ENCODE data around the gene CDCA3.

DNA sequence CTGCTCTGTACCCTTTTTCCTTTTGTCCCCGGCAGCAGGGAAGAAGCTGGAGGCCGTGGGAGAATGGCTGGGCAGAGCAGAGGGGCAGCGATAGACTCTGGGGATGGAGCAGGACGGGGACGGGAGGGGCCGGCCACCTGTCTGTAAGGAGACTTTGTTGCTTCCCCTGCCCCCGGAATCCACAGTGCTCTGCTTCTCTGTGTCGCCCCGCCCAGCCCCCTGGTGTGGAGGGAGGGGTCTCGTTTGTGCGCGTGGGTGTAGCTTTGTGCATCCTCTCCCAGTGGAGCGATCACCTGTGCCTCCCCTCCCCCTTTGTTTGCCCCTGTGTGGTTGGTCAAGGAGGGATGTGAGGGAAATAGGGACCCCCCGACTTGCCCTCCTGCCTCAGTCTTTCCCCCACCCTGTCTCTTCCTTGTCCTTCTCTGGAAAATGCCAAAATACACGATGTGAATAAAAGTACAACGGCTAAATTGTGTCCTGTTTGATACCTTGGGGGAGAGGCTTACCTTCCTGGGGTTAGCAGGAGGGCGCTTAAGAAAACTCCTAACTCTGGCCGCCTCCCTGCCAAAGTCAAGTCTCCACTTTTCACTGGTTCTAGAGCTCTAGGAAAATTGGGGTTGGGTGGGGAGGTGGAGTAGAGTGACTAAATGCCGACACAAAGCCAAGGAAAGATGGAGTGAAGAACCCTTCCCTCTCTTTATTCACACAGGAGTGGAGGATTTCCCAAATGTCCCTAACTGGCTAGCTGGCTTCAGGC lies 15.3 kb upstream of the CDCA3 start:
- TF ChIP-seq CTCF (IDR thresholded peaks at IDR 0.05): no peak
- no peak for TF ChIP-seq EP300 (IDR thresholded peaks at IDR 0.05)
- TF ChIP-seq POLR2A (IDR thresholded peaks at IDR 0.05; ENCODE audit: low read depth): no peak
- TF ChIP-seq POLR2AphosphoS5 (IDR thresholded peaks at IDR 0.05): no peak
